Esophagus squamous epithelium (tissue), 5 donors: ENCODE measurements around the gene CDC14A. TPM values are rescaled to one million over a fixed set of nuclear protein-coding genes. Genes with fewer than 3 reads are reported as not detected.
A peak's percentile ranks its signal among the peaks of the same experiment; 100 is the strongest.

Experiments
- DNase-seq: peaks from one replicate; lab custom pipeline; 2025; lab: John Stamatoyannopoulos, UW
- H3K27ac ChIP-seq, 4 donors: fragments of 200-600 bp; sonication (generic); one replicate each; pipeline ENCODE4 v1.5.1; 2016 to 2019; ENCODE audit warnings: mild to moderate bottlenecking in 1 of 4
- H3K27me3 ChIP-seq, 4 donors: fragments of 200-600 bp; sonication (generic); 1 replicate in 3 of 4; 2 replicates in 1 of 4; pipeline versions ENCODE4 v1.5.1 to v1.6.0; 2017 to 2021; ENCODE audit warnings: antibody characterized with exemption in 1 of 4
- H3K36me3 ChIP-seq, 3 donors: fragments of 200-600 bp; sonication (generic); one replicate each; pipeline ENCODE4 v1.5.1; 2016 to 2019
- H3K4me1 ChIP-seq, 3 donors: fragments of 200-600 bp; sonication (generic); one replicate each; pipeline ENCODE4 v1.5.1; 2017 to 2019
- H3K4me3 ChIP-seq, 4 donors: fragments of 200-600 bp; sonication (generic); 1 replicate in 3 of 4; 2 replicates in 1 of 4; pipeline ENCODE4 v1.5.1; 2016 to 2019; ENCODE audit warnings: mild to moderate bottlenecking in 2 of 4, moderate library complexity in 1 of 4
- H3K9me3 ChIP-seq, 3 donors: fragments of 200-600 bp; sonication (generic); one replicate each; pipeline ENCODE4 v1.5.1; 2016 to 2019
- POLR2A ChIP-seq, 4 donors: fragments of 450-650 bp; IDR thresholded peaks; one replicate each; pipeline ENCODE4 v1.6.1; 2017; ENCODE audit warnings: antibody characterized with exemption in 4 of 4, mild to moderate bottlenecking in 4 of 4, moderate library complexity in 3 of 4
- WGBS, 2 donors: methylation state at CpG; one replicate each; pipeline ENCODE4 v1.1.5; 2018; 5-methylcytosine and 5-hydroxymethylcytosine counted together
- intact Hi-C: fragments of 100-400 bp; cut with DNase I; formaldehyde crosslinking; loops from one replicate; pipeline ENCODE4 v1.15.0; 2022
- total RNA-seq, 4 donors: library from RNA; depleted of rRNA; stranded (reverse); fragments of >200 nt; gene quantifications; one replicate each; pipeline ENCODE4 v1.1.0, GENCODE V29; 2016
- TF ChIP-seq, protein P1 (sequence below), 6 experiments: fragments of 450-650 bp in 4 of 6; fragments of 200-600 bp in 2 of 6; sonication (generic) in 2 of 6; IDR thresholded peaks; one replicate each; pipeline ENCODE4 v1.5.1; 2016 to 2019; ENCODE audit warnings: antibody characterized with exemption in 6 of 6, mild to moderate bottlenecking in 4 of 6, moderate library complexity in 4 of 6
- donor health status: DM: yes; HTN: yes; CAD: no.

CDC14A gene
- total RNA-seq, 4 donors from 2014 or later = 3.0 to 8.6 (median 4.3) TPM

DNA sequence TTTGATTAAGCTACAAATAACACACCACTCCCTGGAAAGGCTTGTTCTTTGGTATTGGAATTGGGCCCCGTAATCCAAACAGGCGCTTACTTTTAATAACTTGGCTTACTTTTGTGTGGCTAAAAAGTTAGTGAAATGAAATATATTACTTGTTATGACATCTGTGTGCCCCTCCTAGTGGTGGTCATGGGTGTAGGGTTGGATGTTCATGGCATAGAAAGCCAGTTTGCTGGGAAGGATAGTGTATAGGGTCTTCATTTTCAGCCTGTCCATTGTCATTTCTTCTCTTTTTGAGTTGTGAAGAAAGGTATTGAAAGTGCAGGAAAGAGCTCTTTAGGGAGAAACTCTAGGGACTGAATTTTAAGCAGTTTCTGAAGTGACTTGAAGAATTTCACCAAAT is 5.9 kb downstream of the CDC14A start:
- H3K36me3 ChIP-seq = no peaks in the 10 kb centered on the region
- 64 to 66% methylated on average over 2 of the region's 2 CpGs for WGBS, 2 donors
- intact Hi-C loops = no loop called here
- H3K27me3 ChIP-seq = no peaks in the 10 kb centered on the region
- peaks cover 0 to 70% (median 10%) of the 10 kb centered on the region in 3 donors for H3K4me1 ChIP-seq
- H3K4me3 ChIP-seq = no peak overlapping the region
- TF ChIP-seq, protein P1, sequence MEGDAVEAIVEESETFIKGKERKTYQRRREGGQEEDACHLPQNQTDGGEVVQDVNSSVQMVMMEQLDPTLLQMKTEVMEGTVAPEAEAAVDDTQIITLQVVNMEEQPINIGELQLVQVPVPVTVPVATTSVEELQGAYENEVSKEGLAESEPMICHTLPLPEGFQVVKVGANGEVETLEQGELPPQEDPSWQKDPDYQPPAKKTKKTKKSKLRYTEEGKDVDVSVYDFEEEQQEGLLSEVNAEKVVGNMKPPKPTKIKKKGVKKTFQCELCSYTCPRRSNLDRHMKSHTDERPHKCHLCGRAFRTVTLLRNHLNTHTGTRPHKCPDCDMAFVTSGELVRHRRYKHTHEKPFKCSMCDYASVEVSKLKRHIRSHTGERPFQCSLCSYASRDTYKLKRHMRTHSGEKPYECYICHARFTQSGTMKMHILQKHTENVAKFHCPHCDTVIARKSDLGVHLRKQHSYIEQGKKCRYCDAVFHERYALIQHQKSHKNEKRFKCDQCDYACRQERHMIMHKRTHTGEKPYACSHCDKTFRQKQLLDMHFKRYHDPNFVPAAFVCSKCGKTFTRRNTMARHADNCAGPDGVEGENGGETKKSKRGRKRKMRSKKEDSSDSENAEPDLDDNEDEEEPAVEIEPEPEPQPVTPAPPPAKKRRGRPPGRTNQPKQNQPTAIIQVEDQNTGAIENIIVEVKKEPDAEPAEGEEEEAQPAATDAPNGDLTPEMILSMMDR (IDR thresholded peaks at IDR 0.05) = peak in 1 of 6 experiments; percentile 13
- no peak for TF ChIP-seq POLR2A (IDR thresholded peaks at IDR 0.05)
- no peak for DNase-seq
- peak overlapping the region in 1 of 4 donors; percentile 29 for H3K27ac ChIP-seq
- H3K9me3 ChIP-seq = no peaks in the 10 kb centered on the region

- H3K4me1 ChIP-seq = peaks cover 0 to 61% (median 10%) of the 10 kb centered on the region in 3 donors
- H3K27ac ChIP-seq = peak overlapping the region in 2 of 4 donors; percentile 6 to 11
- no peak for TF ChIP-seq POLR2A (IDR thresholded peaks at IDR 0.05)
- 53 to 64% methylated on average over 1 of the region's 1 CpG for WGBS, 2 donors
- intact Hi-C loops = no loop called here
- H3K9me3 ChIP-seq = no peaks in the 10 kb centered on the region
- H3K4me3 ChIP-seq = no peak overlapping the region
- no peaks in the 10 kb centered on the region for H3K36me3 ChIP-seq
- no peaks in the 10 kb centered on the region for H3K27me3 ChIP-seq
- DNase-seq = no peak
These were observed 6.8 kb downstream of the CDC14A start for GRCh38 chr1:100359139-100359538.

GRCh38 chr1:100360790-100361510 is 8.6 kb downstream of the CDC14A start:
- no peaks in the 10 kb centered on the region for H3K36me3 ChIP-seq
- WGBS, 2 donors = 36 to 41% methylated on average over 2 of the region's 2 CpGs
- no peaks in the 10 kb centered on the region for H3K9me3 ChIP-seq
- intact Hi-C loops = no loop called here
- no peak for TF ChIP-seq POLR2A (IDR thresholded peaks at IDR 0.05)
- TF ChIP-seq, protein P1 (IDR thresholded peaks at IDR 0.05) = no peak
- peaks cover 0 to 43% (median 8%) of the 10 kb centered on the region in 3 donors for H3K4me1 ChIP-seq
- H3K27ac ChIP-seq = peak overlapping the region in 3 of 4 donors; percentile 5 to 44 (median 16)
- no peak overlapping the region for H3K4me3 ChIP-seq
- no peak for DNase-seq
- no peaks in the 10 kb centered on the region for H3K27me3 ChIP-seq

DNA sequence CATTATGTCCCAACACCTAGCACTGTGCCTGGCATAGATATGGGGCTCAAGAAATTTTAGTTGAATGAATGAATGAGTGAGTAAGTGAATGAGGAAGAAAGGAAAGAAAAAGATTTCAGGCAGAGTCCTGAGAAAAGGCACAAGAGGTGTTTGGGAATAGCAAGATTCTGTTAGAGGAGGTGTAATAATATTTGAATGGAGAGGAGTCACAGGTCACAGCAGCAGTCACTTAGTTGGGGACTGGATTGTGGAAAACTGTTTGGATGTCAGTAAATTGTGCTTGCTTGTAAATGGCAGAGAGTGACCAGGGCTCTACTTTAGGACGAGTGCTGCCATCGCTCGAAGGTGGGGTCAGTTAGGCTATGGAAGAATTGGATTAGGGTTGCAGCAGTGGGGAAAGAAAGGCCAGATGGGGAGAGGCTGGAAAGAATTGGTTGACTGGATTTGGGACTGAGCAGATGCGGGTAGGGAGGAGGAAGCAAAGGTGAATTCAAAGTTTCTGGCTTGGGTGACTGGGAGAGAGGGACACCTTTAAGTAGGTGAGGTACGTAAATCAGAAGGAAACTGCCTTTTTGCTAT is 9.3 kb downstream of the CDC14A start:
- H3K4me3 ChIP-seq = no peak overlapping the region
- H3K9me3 ChIP-seq = no peaks in the 10 kb centered on the region
- no peak for DNase-seq
- no peak for TF ChIP-seq POLR2A (IDR thresholded peaks at IDR 0.05)
- TF ChIP-seq, protein P1 (IDR thresholded peaks at IDR 0.05) = no peak
- H3K36me3 ChIP-seq = no peaks in the 10 kb centered on the region
- intact Hi-C loops = no loop called here
- no peaks in the 10 kb centered on the region for H3K27me3 ChIP-seq
- peak overlapping the region in 2 of 4 donors; percentile 16 to 44 for H3K27ac ChIP-seq
- peaks cover 0 to 41% (median 8%) of the 10 kb centered on the region in 3 donors for H3K4me1 ChIP-seq
- 90 to 92% methylated on average over 5 of the region's 5 CpGs for WGBS, 2 donors

- H3K27ac ChIP-seq = no peak overlapping the region
- 93 to 94% methylated on average over 15 to 16 of the region's 16 CpGs for WGBS, 2 donors
- no peaks in the 10 kb centered on the region for H3K36me3 ChIP-seq
- no peaks in the 10 kb centered on the region for H3K9me3 ChIP-seq
- no peak for DNase-seq
- H3K27me3 ChIP-seq = no peaks in the 10 kb centered on the region
- H3K4me1 ChIP-seq = peaks cover 0 to 32% (median 8%) of the 10 kb centered on the region in 3 donors
- no peak overlapping the region for H3K4me3 ChIP-seq
- TF ChIP-seq, protein P1 (IDR thresholded peaks at IDR 0.05) = no peak
- no peak for TF ChIP-seq POLR2A (IDR thresholded peaks at IDR 0.05)
- intact Hi-C loops = no loop called here
These were observed 10.6 kb downstream of the CDC14A start for GRCh38 chr1:100362821-100363466.
